IPS DF 19.7 (cell line): ENCODE results near the gene DIDO1.

ENCODE experiments used
- DNase-seq: peaks from one replicate; pipeline ENCODE4 v3.0.0-alpha.2; 2013; ENCODE audit warnings: low read depth, low spot score

DIDO1 gene

GRCh38 chr20:62835931-62836861 lies 90.1 kb downstream of the DIDO1 start:
- DNase-seq: no peak

GRCh38 chr20:62834967-62835730 lies 91.2 kb downstream of the DIDO1 start:
- DNase-seq: no peak

GRCh38 chr20:62832951-62833391 lies 93.3 kb downstream of the DIDO1 start:
- DNase-seq: no peak

- no peak for DNase-seq
These were observed 93.9 kb downstream of the DIDO1 start for GRCh38 chr20:62832212-62832922.

- DNase-seq: no peak
These were observed 94.5 kb downstream of the DIDO1 start for GRCh38 chr20:62831854-62832211.

- no peak for DNase-seq
These were observed 94.9 kb downstream of the DIDO1 start for GRCh38 chr20:62831361-62831788.

- no peak for DNase-seq
These were observed 95.5 kb downstream of the DIDO1 start for GRCh38 chr20:62830821-62831220.

GRCh38 chr20:62830251-62830650 lies 96.1 kb downstream of the DIDO1 start:
- no peak for DNase-seq

- DNase-seq: no peak
These were observed 96.8 kb downstream of the DIDO1 start for GRCh38 chr20:62829231-62830230.

GRCh38 chr20:62828511-62829230 lies 97.6 kb downstream of the DIDO1 start:
- no peak for DNase-seq

- no peak for DNase-seq
These were observed 98.3 kb downstream of the DIDO1 start for GRCh38 chr20:62828051-62828450.
